H1 (cell line): Measurements from ENCODE around the gene SRSF3. TPM values are rescaled to one million over a fixed set of nuclear protein-coding genes. Genes with fewer than 3 reads are reported as not detected.

Source experiments
- ATF3 ChIP-seq: IDR thresholded peaks from 2 replicates; pipeline ENCODE4 v1.6.1; 2011; ENCODE audit warnings: low read depth, mild to moderate bottlenecking, low read length; ENCODE audit not compliant: insufficient read depth
- CBX8 ChIP-seq: fragments of 300-800, 300-1000 bp; sonication (generic); IDR thresholded peaks from 2 replicates; pipeline ENCODE4 v1.7.1; 2016; ENCODE audit warnings: low read depth, low read length, borderline replicate concordance
- CHD7 ChIP-seq: fragments of 300-600 bp; sonication (generic); IDR thresholded peaks from 2 replicates; pipeline ENCODE4 v1.7.1; 2012; ENCODE audit warnings: low read length, moderate library complexity, mild to moderate bottlenecking, inconsistent platforms; ENCODE audit not compliant: insufficient replicate concordance
- FOSL1 ChIP-seq: IDR thresholded peaks from 2 replicates; pipeline ENCODE4 v1.6.1; 2011; ENCODE audit warnings: mild to moderate bottlenecking, low read depth, low read length, moderate library complexity; ENCODE audit not compliant: insufficient read depth
- GTF2F1 ChIP-seq: IDR thresholded peaks from 2 replicates; pipeline ENCODE4 v1.6.1; 2012; ENCODE audit warnings: low read depth, low read length, improper control_type of control experiment, borderline replicate concordance
- NANOG ChIP-seq: IDR thresholded peaks from 2 replicates; pipeline ENCODE4 v1.6.1; 2011; ENCODE audit warnings: low read length, low read depth, mild to moderate bottlenecking, inconsistent platforms; ENCODE audit not compliant: insufficient read depth, poor library complexity, severe bottlenecking
- SUZ12 ChIP-seq: fragments of 200-600 bp; sonication (generic); IDR thresholded peaks from 2 replicates; pipeline ENCODE4 v1.6.1; 2012; ENCODE audit warnings: mild to moderate bottlenecking, inconsistent platforms, low read length, moderate library complexity, mixed read lengths
- TCF12 ChIP-seq: IDR thresholded peaks from 2 replicates; pipeline ENCODE4 v1.6.1; 2011; ENCODE audit warnings: low read depth, mild to moderate bottlenecking, low read length
- polyA plus RNA-seq, 7 experiments: library from polyadenylated mRNA; depleted of rRNA in 3 of 7; stranded (reverse) in 5 of 7; unstranded in 2 of 7; fragments of >200 nt in 5 of 7; fragments of 200-250 nt in 2 of 7; gene quantifications; 1 replicate in 5 of 7; 2 replicates in 1 of 7; 4 replicates in 1 of 7; pipeline versions ENCODE4 v1.2.1 to v1.2.3, GENCODE V29; 2011 to 2013; ENCODE audit warnings: missing spikeins in 2 of 7, mixed read lengths in 2 of 7
- total RNA-seq: library from RNA; stranded (reverse); fragmentation: NEBNext Ultra II Directional; extraction: Animal tissue kit (Norgen Biotek cat#: 25700); gene quantifications from 2 replicates; pipeline ENCODE4 v1.2.1, GENCODE V29; 2021

Gene SRSF3
- total and polyA plus RNA-seq, 2 of the 8 experiments (the other 6 are each of a cell fraction or from before 2014, with no cell fraction given): 471 to 689 TPM

GRCh38 chr6:36592221-36592655 lies 1.9 kb upstream of the SRSF3 start (continued):
- TF ChIP-seq CHD7 (no peak), SUZ12 (no peak), ATF3 (no peak), TCF12 (no peak), GTF2F1 (no peak), FOSL1 (no peak), CBX8 (no peak), NANOG (no peak)
- TF ChIP-seq, all 59 proteins: peak for 0
